ENCODE measurements around the gene RBM33. TPM values are rescaled to one million over a fixed set of nuclear protein-coding genes. Genes with fewer than 3 reads are reported as not detected.
A peak's percentile ranks its signal among the peaks of the same experiment; 100 is the strongest.

Gene RBM33
- total RNA-seq, 1 experiment from 2014 or later: 61.1 TPM

- in situ Hi-C loops (cut with HindIII; ENCODE audit: low pct_unique_long_range_greater_than_20kb, low sequenced_read_pairs) (no loop called here), intact Hi-C loops (cut with micrococcal nuclease; ENCODE audit: unreplicated experiment) (no loop called here)
- CTCF ChIA-PET: no interaction called here
- Histone ChIP-seq H3K27me3 (ENCODE audit: control insufficient read depth, insufficient read depth, low read length) (no peaks in the 10 kb centered on the region), H3K9me3 (ENCODE audit: control insufficient read depth, insufficient read depth, low read depth, low read length) (no peaks in the 10 kb centered on the region), H3K4me3 (ENCODE audit: low read depth in 2 of 2, low read length in 2 of 2) (no peak overlapping the region), H3K4me1 (ENCODE audit: control insufficient read depth, insufficient read depth, low read length) (no peaks in the 10 kb centered on the region), H3K27ac (ENCODE audit: low read length) (no peak overlapping the region), H3K36me3 (ENCODE audit: control insufficient read depth, insufficient read depth, low read length) (peaks cover 9% of the 10 kb centered on the region)
- TF ChIP-seq POLR2AphosphoS5 (IDR thresholded peaks at IDR 0.05; ENCODE audit: low read depth, low read length) (no peak), REST (IDR thresholded peaks at IDR 0.05; ENCODE audit: insufficient read depth in 1 of 2, low read depth in 2 of 2, low read length in 1 of 2) (no peak), TCF7L2 (IDR thresholded peaks at IDR 0.05; ENCODE audit: low read depth, low read length) (no peak), CTCF (IDR thresholded peaks at IDR 0.05) (no peak), SIN3A (IDR thresholded peaks at IDR 0.05; ENCODE audit: borderline replicate concordance, insufficient read depth, low read depth, low read length) (no peak)
- BruUV-seq (replicated peaks): no TSS peak
- DNase-seq (ENCODE audit: low read depth, low spot score): no peak
- ATAC-seq: no peak
- POLR2A ChIA-PET: no interaction called here
Observed at GRCh38 chr7:155713384-155713783, 68.9 kb downstream of the RBM33 start.

- TF ChIP-seq TCF7L2 (IDR thresholded peaks at IDR 0.05; ENCODE audit: low read depth, low read length) (no peak), POLR2AphosphoS5 (IDR thresholded peaks at IDR 0.05; ENCODE audit: low read depth, low read length) (no peak), CTCF (IDR thresholded peaks at IDR 0.05) (no peak), REST (IDR thresholded peaks at IDR 0.05; ENCODE audit: insufficient read depth in 1 of 2, low read depth in 2 of 2, low read length in 1 of 2) (no peak), SIN3A (IDR thresholded peaks at IDR 0.05; ENCODE audit: borderline replicate concordance, insufficient read depth, low read depth, low read length) (no peak)
- no peak overlapping the region for H3K27ac ChIP-seq (ENCODE audit: low read length)
- no peak for DNase-seq (ENCODE audit: low read depth, low spot score)
- peaks cover 11% of the 10 kb centered on the region for H3K36me3 ChIP-seq (ENCODE audit: control insufficient read depth, insufficient read depth, low read length)
- ChIA-PET CTCF (no interaction called here), POLR2A (no interaction called here)
- intact Hi-C loops (cut with micrococcal nuclease; ENCODE audit: unreplicated experiment) (no loop called here), in situ Hi-C loops (cut with HindIII; ENCODE audit: low pct_unique_long_range_greater_than_20kb, low sequenced_read_pairs) (no loop called here)
- H3K27me3 ChIP-seq (ENCODE audit: control insufficient read depth, insufficient read depth, low read length): no peaks in the 10 kb centered on the region
- no TSS peak for BruUV-seq (replicated peaks)
- H3K4me3 ChIP-seq (ENCODE audit: low read depth in 2 of 2, low read length in 2 of 2): no peak overlapping the region
- H3K4me1 ChIP-seq (ENCODE audit: control insufficient read depth, insufficient read depth, low read length): no peaks in the 10 kb centered on the region
- no peaks in the 10 kb centered on the region for H3K9me3 ChIP-seq (ENCODE audit: control insufficient read depth, insufficient read depth, low read depth, low read length)
- ATAC-seq: peak; percentile 45; the same call in 1 of the 2 replicates
Observed at GRCh38 chr7:155714702-155715101, 70.2 kb downstream of the RBM33 start.
